GM10248 (cell line): ENCODE results near the gene RUSC2.

Experiments used
- CTCF ChIA-PET: fragments of 300-600 bp; sonication (Branson Sonifier 250); formaldehyde crosslinking; extraction: SDS; loops from one replicate; lab custom pipeline; 2021; ENCODE audit warnings: antibody characterized with exemption; lab: Yijun Ruan, JAX
- POLR2A ChIA-PET: fragments of 350-650 bp; sonication (Branson Sonifier 250); formaldehyde crosslinking; extraction: SDS; loops from one replicate; lab custom pipeline; 2020; ENCODE audit warnings: antibody characterized with exemption; lab: Yijun Ruan, JAX
- DNase-seq: peaks from one replicate; pipeline ENCODE4 v3.0.0; 2012; ENCODE audit errors: extremely low spot score
- TF ChIP-seq, protein P1 (sequence below): IDR thresholded peaks from 2 replicates; pipeline ENCODE4 v1.5.1; 2012; ENCODE audit warnings: mild to moderate bottlenecking, low read depth; ENCODE audit errors: extremely low read depth, missing control alignments, control extremely low read depth

RUSC2 gene

DNA sequence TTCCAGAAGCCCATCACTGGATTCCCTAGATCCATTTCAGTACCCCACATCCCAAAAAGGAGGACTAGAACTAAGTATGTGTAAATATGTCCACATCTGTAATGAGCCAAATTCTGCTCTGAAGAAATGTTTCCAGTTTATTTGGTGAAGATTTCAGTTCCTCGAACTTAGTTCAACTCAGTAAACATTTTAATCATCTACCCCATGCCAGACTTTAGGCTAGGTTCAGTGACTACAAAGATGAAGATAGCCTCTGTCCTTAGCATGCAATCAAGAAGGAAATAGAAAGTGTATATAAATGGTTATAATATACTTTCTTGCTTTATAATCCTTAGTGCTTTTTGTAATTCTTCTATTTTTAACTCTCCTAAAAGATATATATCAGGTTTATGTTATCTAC, 21.5 kb downstream of the RUSC2 start:
- no peak for DNase-seq
- ChIA-PET POLR2A (no interaction called here), CTCF (interaction anchor here (1.6 kb wide), 1 partner anchor 28 kb away, joined by 4 read pairs; no protein-coding TSS in a partner anchor)
- TF ChIP-seq, protein P1, sequence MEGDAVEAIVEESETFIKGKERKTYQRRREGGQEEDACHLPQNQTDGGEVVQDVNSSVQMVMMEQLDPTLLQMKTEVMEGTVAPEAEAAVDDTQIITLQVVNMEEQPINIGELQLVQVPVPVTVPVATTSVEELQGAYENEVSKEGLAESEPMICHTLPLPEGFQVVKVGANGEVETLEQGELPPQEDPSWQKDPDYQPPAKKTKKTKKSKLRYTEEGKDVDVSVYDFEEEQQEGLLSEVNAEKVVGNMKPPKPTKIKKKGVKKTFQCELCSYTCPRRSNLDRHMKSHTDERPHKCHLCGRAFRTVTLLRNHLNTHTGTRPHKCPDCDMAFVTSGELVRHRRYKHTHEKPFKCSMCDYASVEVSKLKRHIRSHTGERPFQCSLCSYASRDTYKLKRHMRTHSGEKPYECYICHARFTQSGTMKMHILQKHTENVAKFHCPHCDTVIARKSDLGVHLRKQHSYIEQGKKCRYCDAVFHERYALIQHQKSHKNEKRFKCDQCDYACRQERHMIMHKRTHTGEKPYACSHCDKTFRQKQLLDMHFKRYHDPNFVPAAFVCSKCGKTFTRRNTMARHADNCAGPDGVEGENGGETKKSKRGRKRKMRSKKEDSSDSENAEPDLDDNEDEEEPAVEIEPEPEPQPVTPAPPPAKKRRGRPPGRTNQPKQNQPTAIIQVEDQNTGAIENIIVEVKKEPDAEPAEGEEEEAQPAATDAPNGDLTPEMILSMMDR = no peak

DNA sequence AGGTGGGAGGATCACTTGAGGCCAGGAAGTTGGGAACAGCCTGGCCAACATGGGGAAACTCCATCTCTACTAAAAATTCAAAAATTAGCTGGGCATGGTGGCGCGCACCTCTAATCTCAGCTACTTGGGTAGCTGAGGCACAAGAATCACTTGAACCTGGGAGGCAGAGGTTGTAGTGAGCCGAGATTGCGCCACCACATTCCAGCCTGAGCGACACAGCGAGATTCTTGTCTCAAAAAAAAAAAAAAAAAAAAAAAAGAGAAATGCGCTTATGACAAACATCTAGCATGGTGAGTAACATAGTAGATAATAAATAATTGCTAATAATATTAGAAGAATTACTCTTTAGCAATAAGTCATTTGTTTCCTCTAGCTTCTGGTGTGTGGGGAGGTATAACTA, 25.9 kb downstream of the RUSC2 start:
- ChIA-PET POLR2A (no interaction called here), CTCF (no interaction called here)

DNA sequence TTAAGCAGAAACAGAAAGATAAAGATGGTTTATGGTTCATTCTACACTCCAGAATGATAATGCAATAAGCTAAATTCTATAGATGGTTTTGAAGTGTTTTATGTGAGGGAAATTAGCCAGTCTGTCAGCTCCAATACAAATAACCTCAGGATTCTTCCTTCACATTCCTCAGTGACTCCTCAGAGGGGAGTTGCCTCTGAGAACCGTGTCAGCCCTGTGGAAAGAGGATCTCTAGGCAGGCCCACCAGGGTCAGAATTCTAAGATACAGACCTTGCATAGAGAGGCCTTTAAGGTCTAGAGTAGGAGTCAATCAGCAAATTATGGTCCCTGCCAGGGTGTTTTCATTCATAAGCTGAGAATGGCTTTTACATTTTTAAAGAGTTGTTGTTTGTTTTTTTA, 26.6 kb downstream of the RUSC2 start:
- TF ChIP-seq, protein P1 = no peak
- ChIA-PET POLR2A (no interaction called here), CTCF (no interaction called here)
- DNase-seq = no peak

More for the DNA sequence above, 25.9 kb downstream of the RUSC2 start:
- TF ChIP-seq, protein P1 = no peak
- DNase-seq = no peak

DNA sequence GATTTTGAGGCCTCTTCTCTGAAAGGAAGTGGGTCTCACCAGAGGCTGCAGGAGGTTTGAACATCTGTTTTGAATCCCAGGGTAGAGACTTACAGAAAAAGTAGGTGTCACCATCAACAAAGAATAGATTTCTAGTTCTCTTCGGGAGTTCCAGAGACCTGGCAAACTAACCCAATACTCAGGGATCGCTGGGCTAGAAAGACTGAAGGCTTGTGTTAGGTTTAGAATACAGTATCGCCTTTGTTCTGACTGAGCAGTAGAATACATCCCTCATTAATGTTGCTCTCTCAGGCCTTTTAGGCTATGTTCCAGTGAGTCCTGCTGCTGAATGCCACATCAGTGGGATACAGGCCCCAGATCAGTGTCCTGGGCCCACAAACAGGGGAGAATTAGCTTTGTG, 27.2 kb downstream of the RUSC2 start:
- CTCF ChIA-PET = interaction anchor here (1.6 kb wide), 1 partner anchor 20 kb away, joined by 3 read pairs; no protein-coding TSS in a partner anchor
- POLR2A ChIA-PET = no interaction called here
- TF ChIP-seq, protein P1 = no peak
- DNase-seq = no peak

DNA sequence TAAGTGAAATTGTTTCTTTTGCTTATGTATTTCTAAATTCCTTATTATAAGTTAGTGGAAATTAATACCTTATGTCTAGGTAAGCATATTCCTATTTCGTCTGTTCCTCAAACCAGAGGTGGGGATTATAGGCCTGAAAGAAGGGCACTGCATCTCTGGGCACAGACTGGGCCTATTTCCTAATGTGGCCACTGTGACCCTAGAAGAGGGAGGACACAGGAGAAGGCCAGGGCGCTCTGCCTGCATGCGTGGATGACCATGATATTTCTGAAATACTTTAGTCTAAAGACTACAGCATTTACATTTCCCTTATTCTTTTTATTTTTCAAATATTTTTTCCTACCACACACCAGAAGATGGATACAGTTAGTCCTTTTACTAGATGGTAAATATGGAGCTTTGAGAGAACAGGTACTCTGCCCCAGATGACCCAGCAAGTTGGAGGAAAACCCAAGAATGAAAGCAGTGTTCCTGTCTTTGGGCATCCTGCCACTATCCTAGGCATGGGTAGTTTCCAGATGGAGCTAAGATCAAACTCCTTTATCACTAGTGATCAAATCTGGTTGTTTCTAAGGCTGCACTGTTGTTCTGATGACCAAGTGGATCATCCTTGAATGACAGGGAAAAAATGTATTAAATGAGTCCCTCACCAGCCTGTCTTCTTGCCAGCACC, 27.8 kb downstream of the RUSC2 start:
- TF ChIP-seq, protein P1 = no peak
- ChIA-PET CTCF (interaction anchor here (0.7 to 2.1 kb wide), 4 partner anchors 8 to 34 kb away, joined by 3 to 5 read pairs (median 3); no protein-coding TSS in a partner anchor), POLR2A (no interaction called here)
- DNase-seq = no peak

DNA sequence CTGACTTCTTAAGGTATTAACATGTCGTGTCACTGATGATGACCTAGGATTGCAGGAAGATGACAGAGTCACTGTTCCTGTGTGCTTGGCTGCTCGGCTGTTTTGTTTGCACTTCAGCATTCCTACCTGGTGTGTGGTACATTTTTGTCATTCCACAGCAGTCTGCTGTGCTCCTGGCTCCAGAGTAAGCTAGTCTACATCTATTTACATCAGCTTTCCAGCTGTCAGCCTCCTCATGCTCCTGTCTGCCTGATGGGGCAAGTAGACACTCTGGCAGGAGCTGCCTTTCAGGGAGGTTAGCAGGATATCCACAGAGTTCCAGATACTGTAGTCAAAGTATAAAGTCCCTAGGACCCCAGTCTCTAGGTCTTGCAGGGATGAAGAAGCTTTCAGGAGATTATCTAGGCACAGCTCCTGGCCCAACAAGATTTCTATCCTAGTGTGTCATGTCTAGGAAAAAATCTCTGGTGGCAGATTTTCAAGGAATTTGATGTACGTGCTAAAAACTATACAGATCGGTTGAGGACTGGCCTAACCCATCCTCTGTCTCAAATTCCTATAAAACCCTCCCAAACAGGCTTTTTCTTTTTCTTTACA, 28.4 kb downstream of the RUSC2 start:
- DNase-seq = no peak
- CTCF ChIA-PET = interaction anchor here (0.7 to 4.1 kb wide), 5 partner anchors 8 to 33 kb away, joined by 3 to 10 read pairs (median 3); no protein-coding TSS in a partner anchor
- POLR2A ChIA-PET = no interaction called here
- TF ChIP-seq, protein P1 = no peak
